ES-I3 (cell line): Measurements from ENCODE around the gene NXPH4.

Experiments
- H3K36me3 ChIP-seq: 2 replicates; pipeline ENCODE4 v1.6.1; 2013; ENCODE audit warnings: mild to moderate bottlenecking, low read length, control low read depth, moderate library complexity; ENCODE audit not compliant: insufficient read depth
- H3K4me1 ChIP-seq: 2 replicates; pipeline ENCODE4 v1.6.1; 2013; ENCODE audit warnings: mild to moderate bottlenecking, control low read depth, low read length; ENCODE audit not compliant: insufficient read depth
- H3K9ac ChIP-seq: 2 replicates; pipeline ENCODE4 v1.6.1; 2013; ENCODE audit warnings: low read depth, mild to moderate bottlenecking, low read length, moderate library complexity
- H3K9me3 ChIP-seq: 2 replicates; pipeline ENCODE4 v1.6.1; 2013; ENCODE audit warnings: mild to moderate bottlenecking, low read length, moderate library complexity; ENCODE audit not compliant: control insufficient read depth, insufficient read depth

NXPH4 gene

DNA sequence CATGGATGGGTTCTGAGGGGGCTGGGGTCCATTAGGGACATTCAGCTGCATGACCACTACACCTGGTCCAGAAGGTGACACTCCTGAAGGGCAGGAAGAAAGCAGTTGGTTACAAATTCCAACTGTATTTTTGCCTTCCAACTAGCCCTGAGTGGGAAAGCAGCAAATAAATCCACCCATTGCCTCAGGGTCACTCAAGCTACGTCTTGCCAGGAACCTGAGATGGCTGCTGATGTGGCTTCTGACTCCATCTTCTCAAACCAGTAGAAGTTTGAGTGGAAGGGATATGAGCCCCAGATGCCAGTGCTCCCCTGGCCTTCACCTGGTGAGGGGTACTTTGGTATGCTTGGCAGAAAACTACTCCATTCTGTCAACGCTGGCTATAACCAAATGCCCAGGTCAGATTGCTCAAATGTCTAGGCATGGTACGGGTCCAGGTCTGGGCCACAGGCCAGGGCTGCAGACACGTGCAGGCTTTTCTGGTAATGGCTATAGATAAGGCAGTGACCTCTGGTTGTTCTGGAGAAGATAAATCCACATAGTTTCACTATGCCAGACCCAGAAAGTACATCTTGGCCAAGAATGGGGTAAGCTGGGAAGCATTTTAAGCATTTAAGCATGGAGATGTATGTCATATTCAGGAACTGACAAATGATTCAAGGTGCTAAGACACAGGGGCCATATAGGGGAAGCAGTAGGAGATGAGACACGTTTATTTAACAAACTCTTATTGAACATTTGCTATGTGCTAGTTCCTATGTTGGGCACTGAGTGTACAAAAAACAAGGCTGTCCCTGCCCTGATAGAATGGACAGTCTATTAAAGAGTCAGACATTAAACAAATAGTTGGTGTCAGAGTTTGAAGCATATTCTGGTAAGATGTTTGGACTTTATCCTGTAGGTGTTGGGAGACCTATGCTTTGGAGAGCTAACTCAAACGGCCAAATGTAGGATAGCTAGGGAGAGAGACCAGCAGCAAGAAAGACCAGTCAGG is 42.7 kb downstream of the NXPH4 start:
- Histone ChIP-seq H3K9me3 (no peaks in the 10 kb centered on the region), H3K36me3 (peaks cover 4% of the 10 kb centered on the region), H3K9ac (no peak overlapping the region), H3K4me1 (peaks cover 7% of the 10 kb centered on the region; the same call in 1 of the 2 replicates)

DNA sequence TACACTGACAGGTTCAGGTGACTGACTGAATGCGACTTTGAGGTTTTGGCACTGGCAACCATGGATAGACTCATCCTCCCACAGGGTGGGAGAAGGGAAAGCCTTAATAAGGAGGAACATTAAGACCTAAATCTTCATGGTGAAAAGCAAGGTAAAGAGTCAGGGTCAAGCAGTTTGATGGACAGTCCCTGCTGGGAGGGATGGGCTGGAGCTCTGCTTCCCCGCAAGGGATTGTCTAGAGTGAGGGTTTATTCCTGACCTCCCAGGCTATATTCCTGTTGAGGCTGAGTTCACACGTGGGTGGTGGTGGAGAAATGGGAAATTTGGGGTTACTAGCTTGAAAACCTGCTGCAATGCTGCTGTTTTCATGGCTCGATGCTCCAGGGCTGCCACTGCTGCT is 43.8 kb downstream of the NXPH4 start:
- no peak overlapping the region for H3K9ac ChIP-seq
- H3K36me3 ChIP-seq, result peaks cover 4% of the 10 kb centered on the region
- H3K9me3 ChIP-seq, result no peaks in the 10 kb centered on the region
- H3K4me1 ChIP-seq, result peaks cover 7% of the 10 kb centered on the region; the same call in 1 of the 2 replicates

DNA sequence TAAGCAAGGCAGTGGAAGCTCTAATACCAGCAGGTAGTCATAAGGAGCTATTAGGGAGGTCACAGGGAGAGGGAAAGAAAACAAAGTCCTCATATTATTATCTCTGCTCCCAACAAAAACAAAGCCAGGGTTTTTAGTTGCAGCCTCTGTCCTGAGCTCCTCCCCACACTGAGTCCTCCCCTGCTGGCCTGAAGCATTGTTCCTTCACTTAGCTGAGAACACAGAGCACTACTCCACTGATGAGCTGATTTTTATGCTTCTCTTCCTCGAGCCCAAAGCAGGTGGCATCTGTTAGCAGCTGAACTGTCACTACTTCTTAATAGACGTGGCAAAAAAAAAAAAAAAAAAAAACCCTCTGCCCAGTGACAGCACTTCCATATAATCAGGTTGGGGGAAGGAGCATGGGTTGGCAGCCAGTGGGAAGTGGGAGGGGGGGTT is 44.9 kb downstream of the NXPH4 start:
- peaks cover 7% of the 10 kb centered on the region; the same call in 1 of the 2 replicates for H3K4me1 ChIP-seq
- no peak overlapping the region for H3K9ac ChIP-seq
- no peaks in the 10 kb centered on the region for H3K9me3 ChIP-seq
- H3K36me3 ChIP-seq, result peaks cover 4% of the 10 kb centered on the region; the same call in 1 of the 2 replicates

DNA sequence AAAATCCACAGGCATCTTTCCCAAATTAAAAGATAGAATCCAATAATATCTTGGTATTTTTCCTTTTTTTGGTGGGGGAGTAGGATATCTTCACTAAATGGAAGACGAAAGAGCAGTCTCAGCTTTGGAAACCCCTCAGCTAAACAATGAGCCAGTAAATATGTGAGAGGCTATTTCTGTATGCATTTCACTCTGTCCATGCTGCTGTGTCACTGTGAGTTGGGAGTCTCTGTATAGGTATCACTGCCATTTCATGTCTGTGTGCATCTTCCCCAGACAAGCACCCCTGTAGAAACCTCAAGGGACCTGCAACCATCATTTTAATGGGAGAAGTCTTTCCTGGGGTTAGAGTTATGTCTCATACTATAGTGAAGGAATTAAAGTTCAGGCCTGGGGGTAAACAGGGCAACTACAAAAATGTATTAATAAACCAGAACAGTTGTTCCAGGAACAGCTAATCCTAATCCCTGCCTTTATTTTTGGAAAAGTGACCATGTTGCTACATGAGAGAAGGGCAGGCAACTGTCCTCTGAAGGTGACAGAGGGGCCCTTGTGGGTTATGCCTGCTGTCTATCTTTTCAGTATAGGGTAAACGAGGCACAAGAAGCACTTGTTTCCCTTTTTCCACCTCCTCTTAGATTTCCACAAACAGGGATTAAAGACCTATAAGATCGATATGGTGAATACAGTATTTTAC is 45.7 kb downstream of the NXPH4 start:
- H3K36me3 ChIP-seq, result peaks cover 4% of the 10 kb centered on the region; the same call in 1 of the 2 replicates
- no peak overlapping the region for H3K9ac ChIP-seq
- peaks cover 7% of the 10 kb centered on the region; the same call in 1 of the 2 replicates for H3K4me1 ChIP-seq
- no peaks in the 10 kb centered on the region for H3K9me3 ChIP-seq

DNA sequence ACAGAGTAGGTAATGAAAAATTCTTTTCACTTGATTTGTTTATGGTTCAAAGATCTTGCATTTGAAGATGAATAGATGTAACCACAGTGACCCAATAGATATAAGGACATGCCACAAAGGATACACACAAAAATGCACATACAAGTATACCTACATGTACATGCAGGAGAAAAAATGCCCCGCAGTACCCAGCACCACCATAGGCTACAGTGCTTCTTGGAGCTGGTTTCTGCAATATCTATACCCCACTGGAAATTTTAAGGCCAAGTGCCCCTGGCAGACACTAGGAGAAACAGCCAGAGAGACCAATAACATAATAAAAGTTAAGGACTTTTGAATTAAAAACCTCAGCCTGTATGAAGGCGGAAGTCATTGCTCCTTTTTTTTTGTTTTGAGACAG is 46.5 kb downstream of the NXPH4 start:
- Histone ChIP-seq H3K9me3 (no peaks in the 10 kb centered on the region), H3K9ac (no peak overlapping the region), H3K36me3 (peaks cover 6% of the 10 kb centered on the region; the same call in 1 of the 2 replicates), H3K4me1 (peaks cover 7% of the 10 kb centered on the region; the same call in 1 of the 2 replicates)

DNA sequence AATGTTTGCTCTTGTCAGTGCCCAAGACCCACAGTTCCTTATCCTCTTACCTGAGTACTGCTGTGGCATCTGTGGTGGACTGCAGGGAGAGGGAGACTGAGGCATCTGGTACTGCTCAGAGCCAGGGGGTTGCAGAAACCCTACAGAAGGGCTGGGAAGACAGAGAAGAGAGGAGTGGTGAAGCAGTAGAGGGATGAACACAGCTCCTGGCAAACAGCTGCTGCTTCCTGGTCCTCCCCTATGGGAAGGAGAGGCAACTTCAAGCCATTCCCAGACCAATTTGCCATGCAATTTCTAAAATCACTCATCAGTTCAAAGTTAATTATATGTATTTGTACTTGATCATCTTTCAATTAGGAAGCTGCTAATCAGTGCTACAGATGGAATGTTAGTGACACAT is 50.1 kb downstream of the NXPH4 start:
- H3K9ac ChIP-seq, result no peak overlapping the region
- peaks cover 4% of the 10 kb centered on the region for H3K36me3 ChIP-seq
- H3K9me3 ChIP-seq, result no peaks in the 10 kb centered on the region
- peaks cover 10% of the 10 kb centered on the region; the same call in 1 of the 2 replicates for H3K4me1 ChIP-seq

DNA sequence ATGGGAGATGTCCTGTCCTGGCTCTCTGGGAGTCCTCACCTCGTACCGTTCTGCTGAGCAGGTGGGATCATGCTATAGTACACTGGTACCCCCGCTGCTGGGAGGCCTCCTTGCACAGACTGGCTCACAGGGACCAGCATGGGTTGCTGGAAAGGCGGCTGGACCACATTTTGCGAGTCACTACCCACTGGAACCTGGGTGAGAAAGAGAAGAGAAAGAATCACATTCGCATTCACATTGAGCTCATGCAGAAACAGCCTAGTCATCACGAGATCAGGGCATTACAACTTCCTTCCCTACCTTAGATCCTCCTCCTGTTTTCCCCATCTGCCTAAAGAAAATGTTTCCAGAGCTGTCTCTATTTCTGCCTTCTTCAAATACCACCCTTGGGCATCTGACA is 51.7 kb downstream of the NXPH4 start:
- no peaks in the 10 kb centered on the region for H3K9me3 ChIP-seq
- peaks cover 6% of the 10 kb centered on the region; the same call in 1 of the 2 replicates for H3K4me1 ChIP-seq
- no peak overlapping the region for H3K9ac ChIP-seq
- peaks cover 4% of the 10 kb centered on the region for H3K36me3 ChIP-seq

DNA sequence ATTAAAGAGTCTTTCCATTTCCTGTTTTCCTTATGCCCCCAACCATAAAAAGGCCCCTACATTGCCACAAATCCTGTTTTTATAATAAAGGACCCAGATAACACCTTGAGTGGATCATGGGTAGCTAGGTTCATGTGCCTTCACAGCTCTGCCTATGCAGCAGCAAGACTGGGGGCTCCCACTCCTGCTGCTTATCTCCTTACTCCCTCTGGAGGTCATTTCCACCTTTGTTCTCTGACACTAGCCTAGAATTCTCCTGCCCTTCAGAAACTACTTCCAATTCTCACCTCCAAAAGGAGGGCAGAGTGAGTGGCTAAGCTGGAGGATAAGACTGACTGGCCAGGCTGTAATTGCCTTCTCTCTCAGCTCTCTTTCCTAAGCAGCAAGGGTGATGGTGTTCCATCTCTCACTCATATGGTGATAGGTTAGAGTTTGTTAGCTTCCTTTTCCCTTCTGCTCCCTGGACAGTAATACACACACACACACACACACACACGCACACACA is 54.4 kb downstream of the NXPH4 start:
- H3K36me3 ChIP-seq, result peaks cover 4% of the 10 kb centered on the region
- H3K4me1 ChIP-seq, result peaks cover 6% of the 10 kb centered on the region; the same call in 1 of the 2 replicates
- H3K9me3 ChIP-seq, result no peaks in the 10 kb centered on the region
- no peak overlapping the region for H3K9ac ChIP-seq

DNA sequence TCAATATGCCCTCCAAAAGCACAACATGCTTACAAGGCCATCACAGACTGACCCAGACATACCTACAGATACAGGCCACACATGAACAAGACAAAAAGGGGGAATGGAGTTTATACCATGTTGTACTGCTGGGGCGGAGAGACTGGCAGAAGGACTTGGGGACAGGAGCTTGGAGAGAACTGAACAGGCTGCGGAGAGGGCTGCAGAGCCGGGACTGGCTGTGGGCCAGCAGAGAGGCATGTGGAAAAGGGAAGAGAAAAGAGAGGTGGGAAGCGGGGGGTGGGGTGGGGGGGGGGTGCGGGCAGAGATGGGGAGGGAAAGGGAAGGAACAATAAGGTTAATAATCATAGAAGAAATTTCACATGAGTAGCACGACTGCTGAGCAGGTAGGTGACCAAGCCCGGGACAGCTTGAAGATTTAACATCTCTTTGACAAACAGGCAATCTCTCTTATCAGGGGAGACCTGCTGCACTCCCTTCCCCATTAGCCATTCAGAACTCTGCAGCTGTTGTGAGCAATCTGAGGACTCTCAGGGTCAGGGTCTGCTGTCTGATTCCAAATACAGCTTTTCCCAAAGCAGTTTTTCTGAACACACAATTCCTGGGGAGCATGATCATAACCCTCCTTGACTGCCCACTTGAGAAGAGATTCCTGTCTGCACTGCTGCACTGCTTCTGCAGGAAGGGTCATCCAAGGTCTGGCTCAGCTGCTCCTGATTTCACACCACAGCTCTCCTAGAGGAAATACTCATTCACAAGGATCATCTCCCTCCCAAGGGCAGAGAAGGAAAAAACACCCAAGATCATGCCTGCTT is 56.0 kb downstream of the NXPH4 start:
- Histone ChIP-seq H3K4me1 (peaks cover 6% of the 10 kb centered on the region; the same call in 1 of the 2 replicates), H3K9me3 (no peaks in the 10 kb centered on the region)

DNA sequence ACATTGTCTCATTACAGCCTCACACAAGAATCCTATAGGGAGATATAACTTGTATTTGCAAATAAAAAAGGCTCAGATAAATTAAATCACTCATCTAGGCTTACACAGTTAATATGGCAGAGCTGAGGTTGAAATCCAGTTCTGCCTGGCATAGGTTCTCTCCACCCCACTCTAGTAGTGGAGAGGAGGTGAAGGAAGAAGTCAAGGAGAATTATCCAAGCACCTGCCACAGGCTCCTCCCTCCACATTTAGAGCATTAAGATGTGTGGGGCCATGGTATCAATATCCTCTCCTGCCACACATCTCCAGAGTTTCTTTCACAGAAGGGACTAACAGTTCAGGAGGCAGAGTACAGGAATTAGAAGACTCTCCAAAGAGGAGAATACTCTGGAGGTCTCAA is 56.9 kb downstream of the NXPH4 start:
- Histone ChIP-seq H3K9me3 (no peaks in the 10 kb centered on the region), H3K9ac (no peak overlapping the region), H3K4me1 (peaks cover 1% of the 10 kb centered on the region; the same call in 1 of the 2 replicates), H3K36me3 (no peaks in the 10 kb centered on the region; the same call in 1 of the 2 replicates)

More for the DNA sequence above, 56.0 kb downstream of the NXPH4 start:
- H3K9ac ChIP-seq, result no peak overlapping the region
- peaks cover 4% of the 10 kb centered on the region for H3K36me3 ChIP-seq
